Lower leg skin (tissue), 4 donors: ENCODE data around the gene PLK4. TPM values are rescaled to one million over a fixed set of nuclear protein-coding genes. Genes with fewer than 3 reads are reported as not detected.

Experiments used
- DNase-seq, 2 donors: peaks; one replicate each; pipeline ENCODE4 v3.0.0-alpha.2; 2019; ENCODE audit warnings: low spot score in 2 of 2
- H3K4me3 ChIP-seq: fragments of 200-600 bp; sonication (generic); 2 replicates; pipeline ENCODE4 v1.5.1; 2017; ENCODE audit warnings: mild to moderate bottlenecking, low read depth; ENCODE audit not compliant: poor library complexity, severe bottlenecking
- CTCF ChIP-seq, 3 donors: fragments of 450-650 bp; IDR thresholded peaks; one replicate each; pipeline ENCODE4 v1.5.1; 2016; ENCODE audit warnings: antibody characterized with exemption in 3 of 3, mild to moderate bottlenecking in 3 of 3, moderate library complexity in 2 of 3
- POLR2A ChIP-seq, 2 donors: fragments of 450-650 bp; IDR thresholded peaks; one replicate each; pipeline ENCODE4 v1.6.1; 2016 to 2017; ENCODE audit warnings: antibody characterized with exemption in 2 of 2, mild to moderate bottlenecking in 1 of 2, moderate library complexity in 1 of 2
- WGBS, 2 donors: methylation state at CpG; one replicate each; pipeline ENCODE4 v1.1.5; 2018; 5-methylcytosine and 5-hydroxymethylcytosine counted together
- intact Hi-C: fragments of 100-400 bp; cut with DNase I; formaldehyde crosslinking; loops from one replicate; pipeline ENCODE4 v1.15.0; 2023; ENCODE audit warnings: low total_unique reads
- total RNA-seq, 4 donors: library from RNA; depleted of rRNA; stranded (reverse); fragments of >200 nt; gene quantifications; one replicate each; pipeline ENCODE4 v1.1.0, GENCODE V29; 2016

Gene PLK4
- total RNA-seq, 4 donors from 2014 or later, result 3.5 to 7.7 (median 5.9) TPM

- TF ChIP-seq CTCF (IDR thresholded peaks at IDR 0.05), result no peak
- no peak for TF ChIP-seq POLR2A (IDR thresholded peaks at IDR 0.05)
- DNase-seq, result no peak
- intact Hi-C loops, result no loop called here
- WGBS, 2 donors, result 60 to 67% methylated on average over 1 of the region's 1 CpG
- no peak overlapping the region for H3K4me3 ChIP-seq
Measured at GRCh38 chr4:127857641-127858040, 23.1 kb upstream of the PLK4 start.

- intact Hi-C loops, result loop anchor here (10.0 kb wide), 1 partner anchor 713 kb away; no protein-coding TSS in a partner anchor
- no peak for DNase-seq
- no peak overlapping the region for H3K4me3 ChIP-seq
- WGBS, 2 donors, result 90 to 95% methylated on average over 2 of the region's 2 CpGs
- TF ChIP-seq CTCF (IDR thresholded peaks at IDR 0.05), result no peak
- TF ChIP-seq POLR2A (IDR thresholded peaks at IDR 0.05), result no peak
Measured at GRCh38 chr4:127868196-127868595, 12.5 kb upstream of the PLK4 start.

- intact Hi-C loops, result no loop called here
- no peak for DNase-seq
- H3K4me3 ChIP-seq, result no peak overlapping the region
- TF ChIP-seq POLR2A (IDR thresholded peaks at IDR 0.05) (no peak), CTCF (IDR thresholded peaks at IDR 0.05) (no peak)
Measured at GRCh38 chr4:127870281-127870680, 10.4 kb upstream of the PLK4 start.

GRCh38 chr4:127870688-127871087, 10.0 kb upstream of the PLK4 start:
- TF ChIP-seq CTCF (IDR thresholded peaks at IDR 0.05) (no peak), POLR2A (IDR thresholded peaks at IDR 0.05) (no peak)
- DNase-seq, result no peak
- no peak overlapping the region for H3K4me3 ChIP-seq
- WGBS, 2 donors, result 14 to 22% methylated on average over 3 of the region's 3 CpGs
- intact Hi-C loops, result no loop called here

GRCh38 chr4:127875791-127876190, 4.9 kb upstream of the PLK4 start:
- intact Hi-C loops, result no loop called here
- no peak overlapping the region for H3K4me3 ChIP-seq
- no peak for TF ChIP-seq POLR2A (IDR thresholded peaks at IDR 0.05)
- TF ChIP-seq CTCF (IDR thresholded peaks at IDR 0.05), result no peak
- DNase-seq, result no peak

GRCh38 chr4:127881563-127881864, 821 bp downstream of the PLK4 start:
- no peak for DNase-seq
- WGBS, 2 donors, result 2 to 3% methylated on average over 7 of the region's 7 CpGs
- H3K4me3 ChIP-seq, result peak overlapping the region; percentile 70
- TF ChIP-seq POLR2A (IDR thresholded peaks at IDR 0.05) (no peak), CTCF (IDR thresholded peaks at IDR 0.05) (no peak)
- intact Hi-C loops, result no loop called here
